Epidermal melanocyte (primary cell): ENCODE measurements around the gene PSG7.
"Not testable (repeated sequence)": the region's sequence is repeated elsewhere in the genome, so short reads cannot be mapped to it uniquely, and the experiment has no call there.

Experiments used
- DNase-seq: peaks from one replicate; pipeline ENCODE4 v3.0.0; 2011; ENCODE audit warnings: low spot score; ENCODE audit not compliant: insufficient read length

PSG7 gene

GRCh38 chr19:42937107-42937506 is at the start of gene PSG7:
Gene PSG7, minus strand, starts transcription at chr19:42937207. Its CDS starts 131 bp downstream, at chr19:42937076.
- DNase-seq: not testable (repeated sequence)

- DNase-seq: no peak
Measured at GRCh38 chr19:42985588-42985987, 48.6 kb upstream of the PSG7 start.

DNA sequence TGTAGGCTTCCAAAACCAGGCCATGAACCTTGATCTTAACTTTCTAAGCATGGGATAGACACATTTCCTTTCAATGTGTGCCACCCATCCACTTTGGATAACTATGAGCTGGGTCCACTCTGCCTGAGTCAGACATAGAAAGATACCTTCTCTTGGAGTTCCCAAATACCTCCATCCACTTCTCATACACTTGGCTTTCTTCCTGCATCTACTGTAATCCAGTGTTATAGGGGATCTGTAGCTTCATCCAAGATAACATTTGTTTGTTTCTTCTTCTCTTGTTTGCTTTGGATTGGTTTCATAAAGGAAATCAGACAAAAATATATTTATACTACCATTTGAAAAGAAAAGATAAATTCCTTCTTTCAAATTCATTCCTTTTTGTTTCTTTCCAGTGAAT is 45.1 kb upstream of the PSG7 start:
- not testable (repeated sequence) for DNase-seq

DNA sequence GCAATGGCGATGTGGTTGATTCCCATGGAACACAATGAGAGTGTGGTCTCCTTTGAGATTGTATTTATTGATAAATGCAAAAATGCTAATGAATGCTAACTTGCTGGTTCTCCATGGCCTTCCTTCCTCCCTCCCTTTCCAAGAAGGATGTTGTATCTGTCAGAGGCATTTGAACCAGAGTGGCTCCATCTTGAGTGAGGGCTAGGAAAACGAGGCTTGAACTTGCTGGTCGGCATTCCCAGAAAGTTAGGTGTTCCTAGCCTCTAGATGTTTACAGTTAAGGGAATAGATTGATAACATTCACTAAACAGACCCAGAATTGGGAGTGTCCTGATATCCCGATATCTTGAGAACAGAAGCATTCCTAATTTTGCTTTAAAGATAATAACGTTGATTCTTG is 34.4 kb upstream of the PSG7 start:
- DNase-seq: not testable (repeated sequence)

DNA sequence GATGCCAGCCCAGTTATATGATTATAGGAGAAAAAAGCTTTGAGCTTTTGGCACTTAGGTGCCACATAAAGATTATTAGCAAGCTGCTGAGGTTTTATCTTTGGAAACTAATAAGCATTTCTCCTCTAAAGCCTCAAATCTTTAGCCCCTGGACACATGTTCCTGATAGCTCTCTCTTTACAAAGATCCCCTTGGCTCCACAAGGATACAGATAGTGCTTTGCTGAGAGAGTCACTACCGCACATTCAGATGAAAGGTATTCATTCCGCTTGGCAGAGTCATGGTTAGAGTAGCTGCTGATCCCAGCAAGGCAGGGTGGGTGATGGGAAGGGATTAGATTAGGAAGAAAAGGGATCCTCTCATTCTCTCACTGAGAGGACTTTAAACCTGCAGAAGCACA is 28.2 kb upstream of the PSG7 start:
- no peak for DNase-seq

DNA sequence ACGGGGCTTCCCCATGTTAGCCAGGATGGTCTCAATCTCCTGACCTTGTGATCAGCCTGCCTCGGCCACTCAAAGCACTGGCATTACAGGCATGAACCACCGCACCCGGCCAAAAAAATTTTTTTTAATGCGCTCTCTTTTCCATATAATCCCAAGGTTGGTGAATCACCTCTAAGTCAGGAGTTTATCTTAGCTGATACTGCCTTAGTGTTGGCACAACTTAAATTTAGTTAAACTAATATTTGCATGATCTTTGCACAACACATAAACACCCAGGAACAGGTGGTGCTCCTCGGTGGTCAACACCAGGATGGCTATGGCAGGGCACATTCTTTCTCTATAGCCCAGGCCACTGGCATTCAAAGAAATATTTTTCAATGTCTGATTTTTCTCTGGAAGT is 24.1 kb upstream of the PSG7 start:
- no peak for DNase-seq

GRCh38 chr19:42952126-42952525 is 15.1 kb upstream of the PSG7 start:
- DNase-seq: not testable (repeated sequence)

DNA sequence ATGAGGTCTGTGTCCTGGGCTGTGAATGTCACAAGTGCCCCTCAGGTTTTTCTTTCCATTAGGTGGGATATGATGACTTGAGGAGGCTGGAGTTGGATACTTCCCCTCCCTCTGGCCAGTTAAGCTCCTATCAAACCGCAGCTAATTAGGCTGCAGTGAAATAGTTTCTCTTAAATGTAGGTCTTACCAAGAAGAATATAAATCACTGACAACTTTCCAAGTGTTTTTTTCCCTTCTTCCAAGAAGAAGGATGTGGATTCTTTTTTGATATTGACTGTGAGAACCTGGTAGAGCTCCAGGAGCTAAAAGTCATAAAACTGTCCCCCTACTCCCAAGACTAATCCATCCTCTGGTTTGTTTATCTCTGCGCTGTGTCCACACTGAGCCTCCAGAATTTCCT is 14.5 kb upstream of the PSG7 start:
- DNase-seq: not testable (repeated sequence)

- no peak for DNase-seq
Measured at GRCh38 chr19:42942187-42942789, 5.3 kb upstream of the PSG7 start.

DNA sequence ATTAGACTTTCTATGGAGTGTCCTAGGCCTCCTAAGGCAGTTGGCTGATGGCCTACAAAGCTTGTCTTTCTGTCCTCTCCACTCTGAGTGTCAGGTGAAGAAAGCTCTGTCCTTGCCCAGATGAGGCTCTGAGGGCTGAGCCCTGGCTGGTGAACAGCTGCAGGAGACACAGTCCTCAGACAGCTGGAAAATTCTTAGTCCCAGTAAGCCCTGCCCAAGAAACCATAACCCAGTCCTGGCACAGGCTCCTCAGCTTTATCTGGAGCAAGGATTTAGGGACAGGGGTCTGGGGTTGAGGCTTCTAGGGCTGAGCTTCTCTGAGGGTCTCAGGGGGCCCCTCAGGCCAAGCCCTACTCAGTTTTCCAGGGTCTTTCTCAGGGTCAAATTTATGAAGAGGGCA is 2.3 kb downstream of the PSG7 start:
- not testable (repeated sequence) for DNase-seq

- not testable (repeated sequence) for DNase-seq
Measured at GRCh38 chr19:42934183-42934582, 2.8 kb downstream of the PSG7 start.

- DNase-seq: not testable (repeated sequence)
Measured at GRCh38 chr19:42933412-42933811, 3.6 kb downstream of the PSG7 start.

DNA sequence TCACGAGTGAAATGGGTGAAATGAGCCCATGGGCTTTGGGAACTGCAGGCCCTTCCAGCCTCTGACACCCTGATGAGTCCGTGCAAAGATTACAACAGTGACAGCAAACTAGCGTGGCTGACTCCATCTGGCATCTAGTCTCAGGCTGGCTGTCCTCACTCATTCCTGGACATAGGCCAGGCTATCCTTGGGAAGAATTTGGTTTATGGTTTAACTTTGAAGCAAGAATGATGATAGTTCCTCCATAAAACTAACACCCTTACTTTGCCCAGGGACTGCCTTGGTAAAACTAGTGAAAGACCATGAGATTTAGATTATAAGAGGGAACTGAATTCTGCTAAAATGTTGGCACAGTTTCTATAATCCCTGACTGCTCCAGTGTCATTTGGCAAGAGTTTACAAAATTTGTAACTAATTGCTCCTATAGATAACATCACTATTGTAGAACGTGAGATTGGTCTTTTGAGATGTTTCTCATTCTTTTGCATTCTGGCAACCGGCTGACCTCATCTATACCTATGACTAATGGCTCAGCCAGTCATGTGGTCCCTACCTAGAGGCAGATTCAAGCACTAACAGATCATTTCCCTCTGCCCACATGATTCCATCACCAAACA is 4.4 kb downstream of the PSG7 start:
- peak; percentile 14 for DNase-seq

GRCh38 chr19:42930214-42930613 is 6.8 kb downstream of the PSG7 start:
- not testable (repeated sequence) for DNase-seq

GRCh38 chr19:42928896-42929295 is 8.1 kb downstream of the PSG7 start:
- no peak for DNase-seq

DNA sequence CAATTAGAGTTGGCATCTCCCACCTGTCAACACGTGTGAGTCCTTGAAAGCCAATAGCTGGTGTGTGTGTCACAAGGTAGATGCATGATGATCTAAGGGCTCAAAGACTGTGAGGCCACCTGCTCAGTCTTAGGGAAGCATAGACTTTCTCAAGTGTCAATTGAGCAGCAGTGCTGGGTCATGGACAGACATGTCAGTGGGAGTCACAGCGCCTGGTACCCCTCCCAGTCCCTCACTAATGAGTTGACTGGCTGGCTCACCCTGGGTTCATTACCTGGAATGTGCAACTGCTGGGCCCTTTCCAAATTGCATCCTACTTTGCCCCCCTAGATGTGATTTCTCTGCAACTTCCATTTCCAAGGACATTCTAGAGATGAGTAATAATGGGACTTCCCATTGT is 10.2 kb downstream of the PSG7 start:
- DNase-seq: no peak

DNA sequence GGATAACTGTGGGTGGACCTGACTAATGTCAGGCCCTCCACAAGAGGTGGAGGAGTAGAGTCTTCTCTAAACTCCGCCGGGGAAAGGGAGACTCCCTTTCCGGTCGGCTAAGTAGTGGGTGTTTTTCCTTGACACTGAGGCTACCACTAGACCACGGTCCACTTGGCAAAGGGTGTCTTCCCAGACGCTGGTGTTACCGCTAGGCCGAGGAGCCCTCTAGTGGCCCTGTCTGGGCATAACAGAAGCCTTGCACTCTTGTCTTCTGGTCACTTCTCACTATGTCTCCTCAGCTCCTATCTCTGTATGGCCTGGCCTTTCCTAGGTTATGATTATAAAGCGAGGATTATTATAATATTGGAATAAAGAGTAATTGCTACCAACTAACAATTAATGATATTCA is 13.9 kb downstream of the PSG7 start:
- not testable (repeated sequence) for DNase-seq

DNA sequence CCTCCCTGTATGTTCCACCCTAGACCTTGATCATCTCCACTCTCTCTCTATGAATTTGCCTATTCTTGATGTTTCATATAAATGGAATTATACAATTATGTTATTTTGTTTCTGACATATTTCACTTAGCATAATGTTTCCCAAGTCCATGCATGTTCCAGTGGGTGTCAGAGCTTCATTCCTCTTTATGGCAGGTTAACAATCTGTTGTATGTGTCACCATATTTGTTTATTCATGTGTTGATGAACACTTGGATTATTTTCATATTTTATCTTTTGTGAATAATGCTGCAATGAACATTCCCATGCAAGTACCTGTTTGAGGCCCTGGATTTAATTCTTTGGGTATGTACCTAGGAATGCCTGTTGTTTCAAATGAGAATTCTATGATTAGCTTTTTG is 16.0 kb downstream of the PSG7 start:
- DNase-seq: not testable (repeated sequence)

- no peak for DNase-seq
Measured at GRCh38 chr19:42919757-42920079, 17.3 kb downstream of the PSG7 start.

DNA sequence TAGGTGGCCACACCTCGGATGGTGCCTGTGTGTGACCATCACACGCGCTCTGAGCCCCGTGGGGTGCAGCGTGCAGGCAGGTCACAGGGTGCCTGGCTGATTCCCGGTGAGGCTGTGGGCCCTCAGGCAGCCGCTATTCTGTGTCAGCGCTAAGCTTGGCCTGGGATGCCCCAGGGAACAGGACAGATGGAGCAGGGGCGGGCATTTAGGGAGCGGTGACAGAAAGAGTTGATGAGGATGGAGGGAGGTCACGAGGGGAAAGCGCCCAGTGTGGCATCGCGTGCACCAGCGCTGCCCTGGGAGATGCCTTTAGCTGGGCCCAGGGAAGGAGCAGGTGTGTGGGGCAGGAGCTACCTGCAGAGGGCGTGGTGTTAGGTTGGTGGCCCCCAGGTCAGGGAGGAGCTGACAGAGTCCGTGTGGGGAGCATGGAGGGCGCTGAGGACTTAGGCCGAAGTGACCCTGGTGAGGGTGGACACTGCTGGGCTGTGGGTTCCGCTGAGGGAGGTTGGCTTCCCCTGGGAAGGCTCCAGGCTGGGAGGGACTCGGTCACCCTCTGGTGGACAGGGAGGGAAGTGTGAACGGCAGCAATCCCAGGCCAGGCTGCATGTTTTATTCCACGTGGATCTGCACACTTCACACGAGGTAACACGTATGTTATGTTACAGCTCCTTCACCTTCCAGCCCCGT is 17.8 kb downstream of the PSG7 start:
- not testable (repeated sequence) for DNase-seq

DNA sequence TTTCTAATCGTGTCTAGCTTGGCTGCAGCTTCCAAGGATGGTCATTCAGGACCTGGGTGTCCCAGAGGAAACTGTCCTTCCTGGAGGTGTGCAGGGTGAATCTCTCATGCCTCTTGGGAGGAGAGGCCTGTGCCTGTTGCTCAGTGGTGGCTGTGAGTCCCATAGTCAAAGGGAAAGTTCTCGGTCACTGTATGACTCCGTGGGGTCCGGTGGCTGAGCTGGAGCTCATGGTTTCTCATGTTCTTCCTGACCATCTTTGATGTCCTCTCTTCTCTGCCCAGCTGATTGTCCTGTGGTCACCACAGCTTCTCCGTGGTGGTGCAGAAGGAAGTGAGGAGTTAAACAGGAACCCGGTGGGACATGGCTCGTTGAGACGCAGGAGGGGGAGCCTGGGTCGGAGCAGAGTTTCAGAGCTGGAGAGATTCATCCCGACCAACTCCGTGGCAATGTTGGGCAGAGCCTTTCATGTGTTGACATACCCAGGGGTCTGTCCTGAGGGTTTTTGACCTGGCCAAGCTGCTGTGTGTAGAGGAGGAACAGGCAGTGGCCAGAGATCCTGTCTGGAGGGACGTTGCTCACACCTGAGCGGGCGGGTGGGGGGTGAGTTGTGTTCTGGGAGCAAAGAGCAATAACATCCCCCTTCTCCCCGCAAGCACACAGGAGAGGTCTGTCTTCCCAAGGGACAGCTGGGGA is 18.5 kb downstream of the PSG7 start:
- DNase-seq: not testable (repeated sequence)

DNA sequence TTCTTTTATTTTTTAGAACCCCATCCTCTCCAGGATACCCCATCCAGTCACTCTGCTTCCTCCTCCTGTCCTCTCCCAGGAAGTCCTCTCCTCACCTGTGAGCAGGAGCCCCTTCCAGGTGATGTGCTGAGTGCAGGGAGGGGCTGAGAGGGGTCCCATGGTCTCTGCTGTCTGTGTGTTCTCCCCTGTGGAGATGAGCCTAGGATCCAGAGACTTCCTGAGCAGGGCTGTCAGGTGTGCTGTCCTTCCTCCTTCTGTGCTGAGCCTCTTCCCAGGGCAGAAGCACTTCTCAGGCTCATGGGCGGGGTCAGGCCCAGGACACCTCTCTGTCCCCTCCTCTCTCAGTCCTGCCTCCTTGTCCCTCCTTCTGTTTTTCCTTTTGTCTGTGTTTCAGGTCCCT is 19.4 kb downstream of the PSG7 start, which contains the start of gene PSG6:
PSG6 (minus strand) TSS at position 261 of the 400 bp plus-strand sequence; CDS start at position 159, 102 bp downstream.
- not testable (repeated sequence) for DNase-seq
